ENCODE measurements around the gene VWC2.

The VWC2 gene

GRCh38 chr7:49878627-49879026, 105.2 kb downstream of the VWC2 start:
- Histone ChIP-seq H3K27ac (ENCODE audit: low read depth, low read length) (no peak overlapping the region), H3K4me3 (ENCODE audit: low read depth, low read length) (no peak overlapping the region), H3K9me3 (ENCODE audit: control insufficient read depth, insufficient read depth, low read depth, low read length) (no peaks in the 10 kb centered on the region), H3K27me3 (ENCODE audit: control insufficient read depth, insufficient read depth, low read length) (no peaks in the 10 kb centered on the region), H3K4me1 (ENCODE audit: control insufficient read depth, insufficient read depth, low read length) (no peaks in the 10 kb centered on the region), H3K36me3 (ENCODE audit: control insufficient read depth, insufficient read depth, low read length) (no peaks in the 10 kb centered on the region), H3K9ac (ENCODE audit: low read length) (no peak overlapping the region)

GRCh38 chr7:49883933-49884332, 110.5 kb downstream of the VWC2 start:
- no peaks in the 10 kb centered on the region for H3K4me1 ChIP-seq (ENCODE audit: control insufficient read depth, insufficient read depth, low read length)
- H3K27me3 ChIP-seq (ENCODE audit: control insufficient read depth, insufficient read depth, low read length), result no peaks in the 10 kb centered on the region
- H3K4me3 ChIP-seq (ENCODE audit: low read depth, low read length), result no peak overlapping the region
- H3K9me3 ChIP-seq (ENCODE audit: control insufficient read depth, insufficient read depth, low read depth, low read length), result peaks cover 5% of the 10 kb centered on the region; the same call in 1 of the 2 replicates
- H3K36me3 ChIP-seq (ENCODE audit: control insufficient read depth, insufficient read depth, low read length), result no peaks in the 10 kb centered on the region
- no peak overlapping the region for H3K27ac ChIP-seq (ENCODE audit: low read depth, low read length)
- H3K9ac ChIP-seq (ENCODE audit: low read length), result no peak overlapping the region

GRCh38 chr7:49885593-49886285, 112.3 kb downstream of the VWC2 start:
- Histone ChIP-seq H3K4me3 (ENCODE audit: low read depth, low read length) (no peak overlapping the region), H3K27ac (ENCODE audit: low read depth, low read length) (no peak overlapping the region), H3K9me3 (ENCODE audit: control insufficient read depth, insufficient read depth, low read depth, low read length) (peaks cover 5% of the 10 kb centered on the region; the same call in 1 of the 2 replicates), H3K4me1 (ENCODE audit: control insufficient read depth, insufficient read depth, low read length) (no peaks in the 10 kb centered on the region), H3K27me3 (ENCODE audit: control insufficient read depth, insufficient read depth, low read length) (no peaks in the 10 kb centered on the region), H3K9ac (ENCODE audit: low read length) (no peak overlapping the region), H3K36me3 (ENCODE audit: control insufficient read depth, insufficient read depth, low read length) (no peaks in the 10 kb centered on the region)

- H3K36me3 ChIP-seq (ENCODE audit: control insufficient read depth, insufficient read depth, low read length), result no peaks in the 10 kb centered on the region
- no peak overlapping the region for H3K27ac ChIP-seq (ENCODE audit: low read depth, low read length)
- no peak overlapping the region for H3K9ac ChIP-seq (ENCODE audit: low read length)
- H3K9me3 ChIP-seq (ENCODE audit: control insufficient read depth, insufficient read depth, low read depth, low read length), result peaks cover 6% of the 10 kb centered on the region; the same call in 1 of the 2 replicates
- no peaks in the 10 kb centered on the region for H3K4me1 ChIP-seq (ENCODE audit: control insufficient read depth, insufficient read depth, low read length)
- H3K4me3 ChIP-seq (ENCODE audit: low read depth, low read length), result no peak overlapping the region
- no peaks in the 10 kb centered on the region for H3K27me3 ChIP-seq (ENCODE audit: control insufficient read depth, insufficient read depth, low read length)
These were observed 119.0 kb downstream of the VWC2 start for GRCh38 chr7:49892481-49892880.

GRCh38 chr7:49893131-49893530, 119.7 kb downstream of the VWC2 start:
- Histone ChIP-seq H3K4me1 (ENCODE audit: control insufficient read depth, insufficient read depth, low read length) (no peaks in the 10 kb centered on the region), H3K9ac (ENCODE audit: low read length) (no peak overlapping the region), H3K9me3 (ENCODE audit: control insufficient read depth, insufficient read depth, low read depth, low read length) (peaks cover 6% of the 10 kb centered on the region; the same call in 1 of the 2 replicates), H3K36me3 (ENCODE audit: control insufficient read depth, insufficient read depth, low read length) (no peaks in the 10 kb centered on the region), H3K27me3 (ENCODE audit: control insufficient read depth, insufficient read depth, low read length) (no peaks in the 10 kb centered on the region), H3K27ac (ENCODE audit: low read depth, low read length) (no peak overlapping the region), H3K4me3 (ENCODE audit: low read depth, low read length) (no peak overlapping the region)

GRCh38 chr7:49894543-49894942, 121.1 kb downstream of the VWC2 start:
- Histone ChIP-seq H3K9me3 (ENCODE audit: control insufficient read depth, insufficient read depth, low read depth, low read length) (peaks cover 6% of the 10 kb centered on the region; the same call in 1 of the 2 replicates), H3K4me1 (ENCODE audit: control insufficient read depth, insufficient read depth, low read length) (no peaks in the 10 kb centered on the region), H3K27ac (ENCODE audit: low read depth, low read length) (no peak overlapping the region), H3K36me3 (ENCODE audit: control insufficient read depth, insufficient read depth, low read length) (no peaks in the 10 kb centered on the region), H3K9ac (ENCODE audit: low read length) (no peak overlapping the region), H3K4me3 (ENCODE audit: low read depth, low read length) (no peak overlapping the region), H3K27me3 (ENCODE audit: control insufficient read depth, insufficient read depth, low read length) (no peaks in the 10 kb centered on the region)

- Histone ChIP-seq H3K27me3 (ENCODE audit: control insufficient read depth, insufficient read depth, low read length) (no peaks in the 10 kb centered on the region), H3K4me1 (ENCODE audit: control insufficient read depth, insufficient read depth, low read length) (no peaks in the 10 kb centered on the region), H3K9me3 (ENCODE audit: control insufficient read depth, insufficient read depth, low read depth, low read length) (peaks cover 4% of the 10 kb centered on the region; the same call in 1 of the 2 replicates), H3K36me3 (ENCODE audit: control insufficient read depth, insufficient read depth, low read length) (no peaks in the 10 kb centered on the region), H3K27ac (ENCODE audit: low read depth, low read length) (no peak overlapping the region), H3K4me3 (ENCODE audit: low read depth, low read length) (no peak overlapping the region), H3K9ac (ENCODE audit: low read length) (no peak overlapping the region)
These were observed 138.5 kb downstream of the VWC2 start for GRCh38 chr7:49911909-49912308.

- Histone ChIP-seq H3K9ac (ENCODE audit: low read length) (no peak overlapping the region), H3K36me3 (ENCODE audit: control insufficient read depth, insufficient read depth, low read length) (no peaks in the 10 kb centered on the region), H3K9me3 (ENCODE audit: control insufficient read depth, insufficient read depth, low read depth, low read length) (peaks cover 22% of the 10 kb centered on the region), H3K27ac (ENCODE audit: low read depth, low read length) (no peak overlapping the region), H3K27me3 (ENCODE audit: control insufficient read depth, insufficient read depth, low read length) (no peaks in the 10 kb centered on the region), H3K4me3 (ENCODE audit: low read depth, low read length) (no peak overlapping the region), H3K4me1 (ENCODE audit: control insufficient read depth, insufficient read depth, low read length) (no peaks in the 10 kb centered on the region)
These were observed 153.3 kb downstream of the VWC2 start for GRCh38 chr7:49926720-49927119.

GRCh38 chr7:49927631-49928030, 154.2 kb downstream of the VWC2 start:
- Histone ChIP-seq H3K36me3 (ENCODE audit: control insufficient read depth, insufficient read depth, low read length) (no peaks in the 10 kb centered on the region), H3K9ac (ENCODE audit: low read length) (no peak overlapping the region), H3K9me3 (ENCODE audit: control insufficient read depth, insufficient read depth, low read depth, low read length) (peaks cover 31% of the 10 kb centered on the region), H3K27me3 (ENCODE audit: control insufficient read depth, insufficient read depth, low read length) (no peaks in the 10 kb centered on the region), H3K4me3 (ENCODE audit: low read depth, low read length) (no peak overlapping the region), H3K27ac (ENCODE audit: low read depth, low read length) (no peak overlapping the region), H3K4me1 (ENCODE audit: control insufficient read depth, insufficient read depth, low read length) (no peaks in the 10 kb centered on the region)

- Histone ChIP-seq H3K27me3 (ENCODE audit: control insufficient read depth, insufficient read depth, low read length) (no peaks in the 10 kb centered on the region), H3K9me3 (ENCODE audit: control insufficient read depth, insufficient read depth, low read depth, low read length) (peaks cover 34% of the 10 kb centered on the region)
These were observed 155.3 kb downstream of the VWC2 start for GRCh38 chr7:49928787-49929186.

GRCh38 chr7:49931627-49932026, 158.2 kb downstream of the VWC2 start:
- peaks cover 36% of the 10 kb centered on the region for H3K9me3 ChIP-seq (ENCODE audit: control insufficient read depth, insufficient read depth, low read depth, low read length)
- no peaks in the 10 kb centered on the region for H3K4me1 ChIP-seq (ENCODE audit: control insufficient read depth, insufficient read depth, low read length)
- H3K4me3 ChIP-seq (ENCODE audit: low read depth, low read length), result no peak overlapping the region
- no peak overlapping the region for H3K9ac ChIP-seq (ENCODE audit: low read length)
- H3K27me3 ChIP-seq (ENCODE audit: control insufficient read depth, insufficient read depth, low read length), result no peaks in the 10 kb centered on the region
- H3K36me3 ChIP-seq (ENCODE audit: control insufficient read depth, insufficient read depth, low read length), result no peaks in the 10 kb centered on the region
- H3K27ac ChIP-seq (ENCODE audit: low read depth, low read length), result no peak overlapping the region

More at GRCh38 chr7:49928787-49929186, 155.3 kb downstream of the VWC2 start:
- Histone ChIP-seq H3K4me1 (ENCODE audit: control insufficient read depth, insufficient read depth, low read length) (no peaks in the 10 kb centered on the region), H3K27ac (ENCODE audit: low read depth, low read length) (no peak overlapping the region), H3K36me3 (ENCODE audit: control insufficient read depth, insufficient read depth, low read length) (no peaks in the 10 kb centered on the region), H3K9ac (ENCODE audit: low read length) (no peak overlapping the region), H3K4me3 (ENCODE audit: low read depth, low read length) (no peak overlapping the region)

Data from HUES6 (cell line).